DOHH2 (cell line): ENCODE results near the gene OR4D11.

Source experiments
- CTCF ChIP-seq: fragments of 200-600 bp; sonication (generic); IDR thresholded peaks from one replicate; pipeline ENCODE4 v1.5.1; 2014; ENCODE audit warnings: antibody characterized with exemption, mild to moderate bottlenecking, low read depth, low read length; ENCODE audit not compliant: poor library complexity, severe bottlenecking
- EZH2phosphoT487 ChIP-seq: fragments of 200-600 bp; sonication (generic); IDR thresholded peaks from 2 replicates; pipeline ENCODE4 v1.6.1; 2017; ENCODE audit warnings: borderline replicate concordance, mild to moderate bottlenecking, antibody characterized with exemption, low read length, moderate library complexity, mixed read lengths

GRCh38 chr11:59459916-59460315 is 43.5 kb upstream of the OR4D11 start:
- no peak for TF ChIP-seq CTCF
- TF ChIP-seq EZH2phosphoT487: no peak
